ENCODE data around the gene L3MBTL4.

DNA sequence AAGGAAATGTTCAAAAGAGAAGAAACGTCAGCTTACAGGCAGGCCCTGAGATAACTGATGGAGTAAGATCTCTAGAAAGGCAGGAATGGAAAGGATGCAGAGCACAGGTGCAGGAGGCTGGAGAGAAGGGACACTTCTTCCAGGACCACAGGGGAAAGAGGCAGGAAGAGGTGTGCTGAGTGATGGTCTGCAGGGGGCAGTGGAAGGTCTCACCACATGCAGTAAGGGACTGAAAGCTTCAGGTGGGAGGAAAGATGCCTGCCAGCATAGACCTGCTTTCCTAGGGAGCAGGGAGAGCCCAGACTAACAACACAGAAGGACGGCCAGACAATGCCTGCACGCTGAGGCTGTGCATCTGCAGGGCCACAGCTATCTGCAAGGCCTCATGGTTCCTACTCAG, 156.8 kb downstream of the L3MBTL4 start:
- TF ChIP-seq, protein P1, sequence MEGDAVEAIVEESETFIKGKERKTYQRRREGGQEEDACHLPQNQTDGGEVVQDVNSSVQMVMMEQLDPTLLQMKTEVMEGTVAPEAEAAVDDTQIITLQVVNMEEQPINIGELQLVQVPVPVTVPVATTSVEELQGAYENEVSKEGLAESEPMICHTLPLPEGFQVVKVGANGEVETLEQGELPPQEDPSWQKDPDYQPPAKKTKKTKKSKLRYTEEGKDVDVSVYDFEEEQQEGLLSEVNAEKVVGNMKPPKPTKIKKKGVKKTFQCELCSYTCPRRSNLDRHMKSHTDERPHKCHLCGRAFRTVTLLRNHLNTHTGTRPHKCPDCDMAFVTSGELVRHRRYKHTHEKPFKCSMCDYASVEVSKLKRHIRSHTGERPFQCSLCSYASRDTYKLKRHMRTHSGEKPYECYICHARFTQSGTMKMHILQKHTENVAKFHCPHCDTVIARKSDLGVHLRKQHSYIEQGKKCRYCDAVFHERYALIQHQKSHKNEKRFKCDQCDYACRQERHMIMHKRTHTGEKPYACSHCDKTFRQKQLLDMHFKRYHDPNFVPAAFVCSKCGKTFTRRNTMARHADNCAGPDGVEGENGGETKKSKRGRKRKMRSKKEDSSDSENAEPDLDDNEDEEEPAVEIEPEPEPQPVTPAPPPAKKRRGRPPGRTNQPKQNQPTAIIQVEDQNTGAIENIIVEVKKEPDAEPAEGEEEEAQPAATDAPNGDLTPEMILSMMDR (IDR thresholded peaks at IDR 0.05; ENCODE audit: low read depth, low read length, missing input control), result no peak
- TF ChIP-seq, protein P2, sequence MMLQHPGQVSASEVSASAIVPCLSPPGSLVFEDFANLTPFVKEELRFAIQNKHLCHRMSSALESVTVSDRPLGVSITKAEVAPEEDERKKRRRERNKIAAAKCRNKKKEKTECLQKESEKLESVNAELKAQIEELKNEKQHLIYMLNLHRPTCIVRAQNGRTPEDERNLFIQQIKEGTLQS (IDR thresholded peaks at IDR 0.05), result no peak
- no peak for TF ChIP-seq HNF4G (IDR thresholded peaks at IDR 0.05)
- TF ChIP-seq YY1 (IDR thresholded peaks at IDR 0.05), result no peak

Data from liver (tissue), 3 donors.